Stimulated activated memory B cell treated with anti-CD40 and anti-IgM and Interleukin-4, amounts not matched to agents 10 μg/mL and 1 μg/mL and 100 μg/mL, for 72 hours (primary cell): ENCODE results near the gene METAP2.
"Not testable (repeated sequence)": the region's sequence is repeated elsewhere in the genome, so short reads cannot be mapped to it uniquely, and the experiment has no call there.

ENCODE experiments used
- ATAC-seq: fragments of 150-1000 bp; cut with Tn5 transposase; 2 replicates; pipeline ENCODE4 v1.10.0; 2021
- H3K27ac Mint-ChIP-seq: one replicate; pipeline ENCODE4 v1.8.0; 2022; ENCODE audit warnings: mild to moderate bottlenecking, mixed read lengths
- H3K27me3 Mint-ChIP-seq: one replicate; pipeline ENCODE4 v1.8.0; 2022; ENCODE audit warnings: mixed read lengths
- H3K36me3 Mint-ChIP-seq: one replicate; pipeline ENCODE4 v1.8.0; 2022; ENCODE audit warnings: mixed read lengths
- H3K4me1 Mint-ChIP-seq: one replicate; pipeline ENCODE4 v1.8.0; 2022; ENCODE audit warnings: mixed read lengths
- H3K4me3 Mint-ChIP-seq: one replicate; pipeline ENCODE4 v1.8.0; 2022; ENCODE audit warnings: mild to moderate bottlenecking, moderate library complexity, mixed read lengths
- H3K9me3 Mint-ChIP-seq: one replicate; pipeline ENCODE4 v1.8.0; 2022; ENCODE audit warnings: mixed read lengths

The METAP2 gene

DNA sequence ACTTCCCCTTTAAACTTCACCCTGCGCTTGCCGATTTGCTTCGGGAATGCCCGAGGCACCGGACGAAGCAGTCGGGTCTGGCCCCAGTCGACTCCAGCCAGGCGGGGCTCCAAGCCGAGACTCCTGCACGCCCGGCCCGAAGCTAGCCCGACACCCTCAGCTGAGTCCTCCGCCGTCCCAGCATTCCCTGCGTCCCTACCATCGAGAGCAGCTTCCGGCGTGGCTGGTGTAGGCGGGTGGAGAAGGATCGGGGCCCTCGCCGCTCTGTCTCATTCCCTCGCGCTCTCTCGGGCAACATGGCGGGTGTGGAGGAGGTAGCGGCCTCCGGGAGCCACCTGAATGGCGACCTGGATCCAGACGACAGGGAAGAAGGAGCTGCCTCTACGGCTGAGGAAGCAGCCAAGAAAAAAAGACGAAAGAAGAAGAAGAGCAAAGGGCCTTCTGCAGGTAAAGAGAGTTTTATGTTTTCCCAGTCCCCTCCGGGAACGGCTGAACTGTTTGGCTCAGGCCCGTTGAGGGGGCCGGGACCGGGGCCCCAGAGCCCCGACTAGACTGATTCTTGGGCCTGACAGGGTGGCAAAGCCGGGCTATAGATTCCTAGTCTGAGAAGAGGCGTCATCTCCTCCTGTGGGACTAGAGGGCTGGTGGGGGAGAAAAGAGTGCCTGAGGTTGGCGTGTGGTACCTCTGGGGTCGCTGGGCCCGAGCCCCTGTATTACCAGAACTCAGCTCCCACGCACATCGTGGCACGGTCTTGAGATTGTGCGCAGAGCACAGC is at the start of gene METAP2:
Gene METAP2, plus strand, starts transcription at position 269 of the 776 bp plus-strand sequence. Its CDS starts 28 bp downstream, at position 297.
- H3K4me1 Mint-ChIP-seq = peaks cover 38% of the 10 kb centered on the region
- no peaks in the 10 kb centered on the region for H3K9me3 Mint-ChIP-seq
- peak within 1 kb of the TSS; percentile 100 for H3K4me3 Mint-ChIP-seq
- peak within 1 kb of the TSS; percentile 99 for H3K27ac Mint-ChIP-seq
- H3K36me3 Mint-ChIP-seq = peaks cover 33% of the 10 kb centered on the region
- ATAC-seq = peak; percentile 100
- no peaks in the 10 kb centered on the region for H3K27me3 Mint-ChIP-seq

DNA sequence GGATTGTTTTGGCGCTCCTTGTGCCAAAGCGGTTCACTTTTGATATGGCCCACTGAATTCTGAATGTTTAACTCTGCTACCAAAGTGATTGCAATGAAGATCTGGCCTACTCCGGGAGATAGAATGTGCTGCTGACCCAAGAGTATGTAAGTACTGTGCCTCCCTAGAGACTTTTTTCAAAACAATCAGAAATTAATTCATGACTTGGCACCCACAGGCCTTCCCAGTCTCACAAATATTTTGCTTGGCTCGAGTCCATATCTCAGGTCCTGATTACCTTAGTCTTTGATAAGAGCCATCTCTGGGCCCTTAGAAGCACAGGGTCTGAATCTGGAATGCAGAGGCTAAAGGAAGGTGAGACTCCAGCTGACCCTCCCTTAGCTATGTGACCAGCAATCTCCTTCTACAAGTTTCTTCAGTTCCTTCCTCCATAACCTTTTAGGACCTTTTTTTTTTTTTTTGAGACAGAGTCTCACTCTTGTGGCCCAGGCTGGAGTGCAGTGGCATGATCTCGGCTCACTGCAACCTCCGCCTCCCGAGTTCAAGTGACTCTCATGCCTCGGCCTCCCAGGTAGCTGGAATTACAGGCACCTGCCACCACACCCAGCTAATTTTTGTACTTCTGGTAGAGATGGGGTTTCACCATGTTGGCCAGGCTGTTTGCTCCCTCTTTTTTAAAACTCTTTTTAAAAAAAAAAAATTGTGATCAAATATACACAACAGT is 49.5 kb upstream of the METAP2 start:
- H3K27ac Mint-ChIP-seq = no peak overlapping the region
- H3K9me3 Mint-ChIP-seq = no peaks in the 10 kb centered on the region
- peaks cover 16% of the 10 kb centered on the region for H3K4me1 Mint-ChIP-seq
- no peaks in the 10 kb centered on the region for H3K27me3 Mint-ChIP-seq
- no peak for ATAC-seq
- H3K36me3 Mint-ChIP-seq = no peaks in the 10 kb centered on the region
- H3K4me3 Mint-ChIP-seq = no peak overlapping the region

DNA sequence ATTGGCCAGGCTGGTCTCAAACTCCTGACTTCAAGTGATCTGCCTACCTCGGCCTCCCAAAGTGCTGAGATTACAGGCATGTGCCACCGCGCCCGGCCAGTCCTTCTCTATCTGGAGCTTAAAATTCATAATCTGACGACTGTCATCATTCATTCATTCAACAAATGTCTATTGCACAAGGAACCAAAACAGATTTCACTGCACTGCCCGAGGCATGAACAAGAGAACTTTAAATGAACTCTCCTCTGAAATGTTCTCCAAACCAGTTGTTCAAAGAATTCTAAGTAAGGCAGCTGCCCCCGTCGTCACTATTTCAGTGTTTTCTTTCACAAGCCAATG is 44.8 kb upstream of the METAP2 start:
- peak overlapping the region; percentile 73 for H3K27ac Mint-ChIP-seq
- no peaks in the 10 kb centered on the region for H3K27me3 Mint-ChIP-seq
- H3K9me3 Mint-ChIP-seq = no peaks in the 10 kb centered on the region
- peaks cover 16% of the 10 kb centered on the region for H3K4me1 Mint-ChIP-seq
- no peak overlapping the region for H3K4me3 Mint-ChIP-seq
- no peaks in the 10 kb centered on the region for H3K36me3 Mint-ChIP-seq
- no peak for ATAC-seq

DNA sequence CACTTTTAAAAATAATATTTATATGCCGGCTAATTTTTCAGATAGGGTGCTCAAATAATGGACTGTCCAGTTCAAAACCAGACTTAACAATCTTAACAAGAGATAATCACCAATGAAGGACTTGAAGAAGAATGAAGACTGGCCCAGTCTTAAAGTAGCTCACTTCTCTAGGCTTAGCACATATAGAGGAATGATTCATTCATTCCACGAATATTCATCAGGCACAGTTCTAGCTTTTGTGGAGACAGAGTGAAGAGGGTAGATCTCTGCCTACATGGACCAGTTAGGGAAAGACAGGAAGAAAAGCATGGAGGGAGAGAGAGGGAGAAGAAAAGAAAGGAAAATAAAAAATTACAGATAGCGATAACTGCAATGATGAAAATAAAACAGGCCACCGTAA is 42.8 kb upstream of the METAP2 start:
- H3K27me3 Mint-ChIP-seq = no peaks in the 10 kb centered on the region
- no peaks in the 10 kb centered on the region for H3K36me3 Mint-ChIP-seq
- no peak for ATAC-seq
- no peaks in the 10 kb centered on the region for H3K9me3 Mint-ChIP-seq
- no peak overlapping the region for H3K27ac Mint-ChIP-seq
- peaks cover 16% of the 10 kb centered on the region for H3K4me1 Mint-ChIP-seq
- H3K4me3 Mint-ChIP-seq = no peak overlapping the region

DNA sequence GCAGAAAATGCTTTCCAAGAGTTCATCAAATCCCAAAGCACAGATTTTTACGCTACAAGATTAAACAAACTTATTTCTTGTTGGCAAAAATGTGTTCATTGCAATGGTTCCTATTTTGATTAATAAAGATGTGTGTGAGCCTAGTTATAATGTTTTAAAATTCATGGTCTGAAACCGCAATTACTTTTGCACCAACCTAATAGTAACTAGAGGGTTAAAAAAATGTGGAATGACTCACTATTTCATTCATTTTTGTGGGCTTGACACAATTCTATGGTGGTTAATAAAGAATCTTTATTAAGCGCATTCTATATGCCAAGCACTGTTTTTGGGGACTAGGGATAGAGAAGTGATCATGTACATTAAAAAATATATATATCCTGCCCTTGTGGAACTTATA is 38.6 kb upstream of the METAP2 start:
- no peaks in the 10 kb centered on the region for H3K27me3 Mint-ChIP-seq
- H3K4me3 Mint-ChIP-seq = no peak overlapping the region
- no peak overlapping the region for H3K27ac Mint-ChIP-seq
- peaks cover 22% of the 10 kb centered on the region for H3K4me1 Mint-ChIP-seq
- ATAC-seq = no peak
- no peaks in the 10 kb centered on the region for H3K36me3 Mint-ChIP-seq
- no peaks in the 10 kb centered on the region for H3K9me3 Mint-ChIP-seq

DNA sequence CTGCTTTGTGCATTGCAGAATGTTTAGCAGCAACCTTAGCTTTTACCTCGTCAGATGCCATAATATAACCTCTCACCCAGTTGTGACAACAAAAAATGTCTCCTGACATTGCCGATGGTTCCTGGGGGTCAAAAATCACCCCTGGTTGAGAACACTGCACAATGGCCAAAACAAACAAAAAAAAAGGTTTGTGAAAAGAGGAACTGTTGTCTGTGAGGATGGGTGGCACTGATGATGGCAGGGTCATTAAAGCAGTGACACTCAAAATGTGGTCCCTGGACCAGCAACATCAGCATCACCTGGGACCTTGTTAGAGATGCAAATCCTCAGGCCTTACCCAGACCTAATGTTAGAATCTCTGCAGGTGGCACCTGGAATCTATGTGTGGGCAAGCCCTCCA is 36.4 kb upstream of the METAP2 start:
- Mint-ChIP-seq H3K9me3 (no peaks in the 10 kb centered on the region), H3K27me3 (no peaks in the 10 kb centered on the region), H3K4me3 (no peak overlapping the region), H3K4me1 (peaks cover 26% of the 10 kb centered on the region), H3K27ac (no peak overlapping the region), H3K36me3 (no peaks in the 10 kb centered on the region)
- ATAC-seq = no peak

DNA sequence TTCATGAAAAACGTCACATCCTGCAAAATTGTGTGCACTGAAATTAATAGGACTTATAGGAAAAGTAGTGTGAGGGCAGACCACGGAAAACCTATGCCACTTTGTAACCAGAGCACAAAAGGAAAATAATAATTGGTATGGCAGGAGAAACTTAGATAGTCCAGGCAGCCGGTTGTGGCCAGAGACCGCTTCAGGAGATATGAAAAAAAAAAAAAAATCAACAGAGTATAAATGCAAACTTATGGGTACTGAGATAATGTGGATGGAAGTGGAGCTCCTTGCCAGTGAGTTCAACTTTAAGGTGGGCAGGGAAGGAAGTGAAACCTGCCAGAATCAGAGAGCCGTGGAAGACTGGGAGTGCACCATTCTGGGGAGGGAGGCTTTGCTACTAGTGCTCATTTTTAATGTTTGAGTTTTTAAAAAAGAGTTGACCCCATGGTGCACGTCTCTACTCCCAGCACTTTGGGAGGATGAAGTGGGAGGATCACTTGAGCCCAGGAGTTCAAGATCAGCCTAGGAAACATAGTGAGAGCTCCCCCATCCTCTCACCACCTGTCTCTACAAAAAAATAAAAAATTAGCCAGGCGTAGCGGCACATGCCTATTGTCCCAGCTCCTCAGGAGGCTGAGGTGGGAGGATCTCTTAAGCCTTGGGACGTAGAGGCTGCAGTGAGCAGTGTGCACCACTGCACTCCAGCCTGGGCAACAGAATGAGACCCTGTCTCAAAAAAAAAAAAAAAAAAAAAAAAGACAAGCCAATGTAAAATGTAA is 34.3 kb upstream of the METAP2 start:
- Mint-ChIP-seq H3K27me3 (no peaks in the 10 kb centered on the region), H3K9me3 (no peaks in the 10 kb centered on the region), H3K4me3 (peak overlapping the region; percentile 7), H3K36me3 (no peaks in the 10 kb centered on the region), H3K27ac (peak overlapping the region; percentile 36), H3K4me1 (peaks cover 26% of the 10 kb centered on the region)
- peak; percentile 79 for ATAC-seq

DNA sequence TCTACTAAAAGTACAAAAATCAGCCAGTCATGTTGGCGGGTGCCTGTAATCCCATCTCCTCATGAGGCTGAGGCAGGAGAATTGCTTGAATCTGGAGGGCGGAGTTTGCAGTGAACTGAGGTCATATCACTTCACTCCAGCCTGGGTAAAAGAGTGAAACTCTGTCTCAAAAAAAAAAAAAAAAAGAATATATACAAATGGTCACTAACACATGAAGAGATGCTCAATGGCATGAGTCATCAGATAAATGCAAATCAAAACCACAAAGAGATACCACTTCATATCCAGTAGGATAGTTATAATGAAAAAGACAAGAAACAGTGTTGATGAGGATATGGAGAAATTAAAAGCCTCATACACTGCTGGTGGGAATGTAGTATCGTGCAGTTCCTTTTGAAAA is 33.6 kb upstream of the METAP2 start:
- Mint-ChIP-seq H3K4me3 (no peak overlapping the region), H3K4me1 (peaks cover 26% of the 10 kb centered on the region), H3K27ac (no peak overlapping the region), H3K9me3 (peaks cover 3% of the 10 kb centered on the region), H3K27me3 (no peaks in the 10 kb centered on the region), H3K36me3 (no peaks in the 10 kb centered on the region)
- no peak for ATAC-seq

DNA sequence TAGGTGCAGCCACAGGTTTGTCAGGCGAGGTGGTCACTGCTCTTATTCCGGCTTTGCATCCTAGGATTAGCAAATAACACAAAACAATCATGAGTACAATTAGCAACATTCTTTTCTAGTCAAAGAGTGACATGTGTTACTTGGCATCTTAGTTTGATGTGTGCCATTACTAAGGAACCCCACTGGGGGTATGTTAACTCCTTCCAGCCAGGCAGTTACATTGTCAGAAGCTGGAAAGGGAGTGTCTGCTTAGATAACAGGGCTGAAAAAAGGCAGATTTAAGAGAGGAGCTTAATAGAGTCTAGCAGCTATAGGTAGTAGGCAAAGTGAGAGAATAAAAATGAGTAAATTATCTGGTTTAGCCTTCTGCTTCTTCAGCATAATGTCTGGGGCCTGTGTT is 30.5 kb upstream of the METAP2 start:
- Mint-ChIP-seq H3K9me3 (peaks cover 3% of the 10 kb centered on the region), H3K4me1 (peaks cover 30% of the 10 kb centered on the region), H3K27me3 (peaks cover 10% of the 10 kb centered on the region), H3K36me3 (no peaks in the 10 kb centered on the region), H3K4me3 (no peak overlapping the region), H3K27ac (no peak overlapping the region)
- no peak for ATAC-seq

DNA sequence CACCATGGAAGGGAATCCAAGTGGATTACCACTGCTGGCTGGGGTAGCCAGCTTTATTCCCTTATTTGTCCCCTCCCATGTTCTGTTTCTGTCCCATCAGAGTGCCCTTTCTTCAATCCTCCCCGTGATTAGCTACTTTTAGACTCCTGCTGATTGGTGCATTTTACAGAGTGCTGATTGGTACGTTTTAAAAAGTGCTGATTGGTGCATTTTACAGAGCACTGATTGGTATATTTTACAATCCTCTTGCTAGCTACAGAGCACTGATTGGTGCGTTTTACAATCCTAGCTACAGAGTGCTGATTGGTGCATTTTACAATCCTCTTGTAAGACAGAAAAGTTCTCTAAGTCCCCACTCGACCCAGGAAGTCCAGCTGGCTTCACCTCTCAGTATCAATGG is 28.9 kb upstream of the METAP2 start:
- ATAC-seq, H3K27ac Mint-ChIP-seq, H3K4me3 Mint-ChIP-seq, H3K36me3 Mint-ChIP-seq, H3K9me3 Mint-ChIP-seq: not testable (repeated sequence)
- Mint-ChIP-seq H3K4me1 (peaks cover 17% of the 10 kb centered on the region), H3K27me3 (peaks cover 10% of the 10 kb centered on the region)

DNA sequence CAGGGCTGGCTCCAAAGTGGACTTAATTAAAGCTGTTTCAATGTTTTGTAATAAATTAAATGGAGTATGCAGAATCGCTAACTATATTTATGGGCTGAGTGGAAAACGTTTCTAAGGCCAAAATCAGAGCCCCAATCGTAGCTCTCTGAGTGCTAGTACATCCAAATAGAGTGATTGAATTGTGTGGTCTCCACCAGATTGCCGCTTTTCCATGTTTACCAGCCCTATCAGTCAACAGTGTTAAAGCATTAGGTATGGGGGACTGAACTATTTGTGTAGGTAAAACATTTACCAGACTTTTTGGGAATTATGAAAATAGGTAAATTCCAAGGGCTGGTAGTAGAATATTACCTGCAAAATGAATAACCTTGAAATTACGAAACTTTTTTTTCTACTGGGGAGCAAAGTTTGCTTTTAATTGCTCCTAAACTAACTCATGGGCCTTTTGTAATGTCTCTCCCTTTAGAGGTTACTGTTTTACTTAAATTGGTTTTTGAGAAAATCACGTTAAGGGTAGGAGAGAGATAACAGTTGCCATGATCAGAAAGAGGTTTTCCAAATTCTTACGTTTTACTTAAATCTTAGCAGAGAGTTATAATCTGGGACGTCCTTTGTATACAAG is 28.0 kb upstream of the METAP2 start:
- Mint-ChIP-seq H3K27ac (no peak overlapping the region), H3K4me3 (no peak overlapping the region), H3K9me3 (peaks cover 3% of the 10 kb centered on the region), H3K27me3 (peaks cover 10% of the 10 kb centered on the region), H3K4me1 (peaks cover 11% of the 10 kb centered on the region), H3K36me3 (no peaks in the 10 kb centered on the region)
- ATAC-seq = no peak

DNA sequence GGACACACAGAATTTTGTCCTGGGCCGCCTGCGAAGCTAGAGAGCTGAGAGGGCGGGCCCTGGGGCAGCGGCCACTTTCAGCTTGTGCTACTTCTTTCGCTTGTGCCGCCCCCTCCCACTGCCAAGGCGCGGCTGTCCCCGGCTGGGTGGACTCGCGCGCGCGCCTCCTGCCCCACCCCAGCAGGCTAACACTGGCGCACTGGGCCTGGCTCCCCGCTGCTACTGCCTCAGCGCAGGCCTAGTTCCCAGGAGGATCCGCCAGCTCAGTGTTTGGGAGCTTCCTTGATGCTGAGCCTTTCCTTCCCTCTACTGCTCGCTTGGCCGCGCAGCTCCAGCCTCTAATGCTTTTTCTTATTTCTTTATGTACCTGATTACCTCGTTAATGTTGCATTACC is 27.4 kb upstream of the METAP2 start:
- Mint-ChIP-seq H3K27ac (no peak overlapping the region), H3K9me3 (peaks cover 3% of the 10 kb centered on the region), H3K4me3 (peak overlapping the region; percentile 66), H3K27me3 (peaks cover 10% of the 10 kb centered on the region), H3K36me3 (no peaks in the 10 kb centered on the region), H3K4me1 (peaks cover 11% of the 10 kb centered on the region)
- ATAC-seq = no peak

DNA sequence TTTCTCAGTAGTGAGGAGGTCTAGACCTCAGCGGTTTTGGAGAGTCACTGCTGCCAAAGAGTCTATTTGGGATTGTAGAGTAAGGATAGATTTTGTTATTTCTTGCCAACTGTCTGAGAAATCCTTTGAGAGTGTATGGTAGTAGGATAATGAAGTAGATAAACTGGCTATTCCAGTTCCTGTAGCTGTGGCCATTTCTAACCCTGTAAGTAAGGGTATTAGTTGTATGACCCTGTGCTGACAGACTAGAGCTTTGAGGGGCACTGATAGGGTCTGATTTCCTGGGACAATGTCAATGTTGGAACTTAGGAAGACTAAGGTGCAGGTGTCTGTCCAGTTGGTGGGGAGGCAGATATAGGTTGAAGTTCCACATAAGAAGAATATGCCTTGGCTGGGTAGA is 24.3 kb upstream of the METAP2 start:
- not testable (repeated sequence) for H3K36me3 Mint-ChIP-seq, H3K27ac Mint-ChIP-seq, ATAC-seq, H3K4me3 Mint-ChIP-seq, H3K9me3 Mint-ChIP-seq
- H3K27me3 Mint-ChIP-seq = peaks cover 10% of the 10 kb centered on the region
- peaks cover 11% of the 10 kb centered on the region for H3K4me1 Mint-ChIP-seq

DNA sequence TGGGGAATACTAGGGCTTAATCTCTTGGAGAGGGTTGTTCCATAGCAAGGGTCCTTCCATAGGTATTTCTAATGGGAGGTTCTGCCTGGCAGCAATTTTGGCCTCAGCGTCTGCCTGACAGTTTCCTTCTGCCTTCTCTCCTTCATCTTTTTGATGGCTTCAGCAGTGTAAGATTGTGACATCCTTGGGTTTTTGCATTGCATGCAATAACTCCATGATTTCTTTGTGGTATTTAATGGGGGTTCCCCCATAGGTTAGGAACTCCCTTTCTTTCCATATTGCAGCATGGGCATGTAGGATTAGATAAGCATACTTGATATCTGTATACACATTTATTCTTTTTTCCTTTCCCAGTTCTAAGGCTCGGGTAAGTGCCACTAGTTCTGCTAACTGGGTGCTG is 21.5 kb upstream of the METAP2 start:
- H3K4me1 Mint-ChIP-seq, H3K4me3 Mint-ChIP-seq, H3K27ac Mint-ChIP-seq, H3K36me3 Mint-ChIP-seq, H3K27me3 Mint-ChIP-seq, H3K9me3 Mint-ChIP-seq, ATAC-seq: not testable (repeated sequence)

DNA sequence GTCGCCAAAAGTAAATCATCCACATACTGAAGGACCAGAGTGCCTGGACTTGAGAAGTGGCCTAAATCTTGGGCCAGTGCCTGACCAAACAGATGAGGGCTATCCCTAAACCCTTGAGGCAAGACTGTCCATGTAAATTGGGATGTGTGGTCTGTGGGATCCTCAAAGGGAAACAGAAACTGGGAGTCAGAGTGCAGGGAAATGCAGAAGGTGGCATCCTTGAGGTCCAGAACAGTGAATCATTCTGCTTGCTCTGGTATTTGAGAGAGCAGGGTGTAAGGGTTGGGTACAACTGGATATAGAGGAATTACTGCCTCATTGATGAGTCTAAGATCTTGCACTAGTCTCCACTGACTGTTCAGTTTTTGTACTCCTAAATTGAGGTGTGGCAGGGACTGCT is 20.1 kb upstream of the METAP2 start:
- not testable (repeated sequence) for H3K27ac Mint-ChIP-seq, H3K4me1 Mint-ChIP-seq, H3K4me3 Mint-ChIP-seq, H3K36me3 Mint-ChIP-seq, H3K27me3 Mint-ChIP-seq, H3K9me3 Mint-ChIP-seq, ATAC-seq
